ENCODE results near the gene IQSEC1. TPM values are rescaled to one million over a fixed set of nuclear protein-coding genes. Genes with fewer than 3 reads are reported as not detected.

IQSEC1 gene
- polyA plus RNA-seq, 4 donors: 27.2 to 45.5 (median 34.7) TPM

DNA sequence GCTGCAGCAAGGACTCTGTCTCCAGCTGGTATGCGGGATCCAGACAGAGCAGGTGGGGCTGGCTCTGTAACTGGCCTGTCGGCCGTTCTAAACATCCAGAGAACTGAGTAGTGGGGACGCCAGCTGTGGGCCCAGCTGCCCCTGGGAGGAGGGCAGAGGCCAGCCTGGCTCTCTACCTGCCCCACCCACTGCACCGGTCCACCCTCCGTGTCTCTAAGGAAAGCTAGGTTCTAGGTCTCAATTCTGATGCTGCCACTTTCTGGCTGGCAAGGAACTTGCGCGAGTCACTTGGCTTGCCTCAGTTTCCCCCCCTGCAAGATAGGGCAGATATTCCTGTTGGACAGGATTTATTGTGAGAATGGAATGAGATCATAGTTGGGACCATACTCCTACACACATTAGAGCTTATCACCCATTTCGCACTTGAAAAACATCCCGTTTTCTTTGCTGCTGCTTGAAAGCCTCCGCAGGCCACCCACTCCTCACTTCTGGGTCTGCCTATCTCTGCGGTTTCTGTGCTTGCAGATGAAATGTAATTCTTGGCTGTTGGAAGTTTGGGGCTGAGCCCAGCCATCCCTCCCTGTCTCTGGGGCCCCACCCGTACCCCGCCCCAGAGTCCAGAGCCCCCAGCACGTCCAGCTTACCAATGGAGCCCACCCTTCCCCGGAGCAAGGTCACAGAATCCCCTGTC lies 65.8 kb downstream of the IQSEC1 start:
- DNase-seq (ENCODE audit: low read depth in 4 of 4, low spot score in 3 of 4): no peak

DNA sequence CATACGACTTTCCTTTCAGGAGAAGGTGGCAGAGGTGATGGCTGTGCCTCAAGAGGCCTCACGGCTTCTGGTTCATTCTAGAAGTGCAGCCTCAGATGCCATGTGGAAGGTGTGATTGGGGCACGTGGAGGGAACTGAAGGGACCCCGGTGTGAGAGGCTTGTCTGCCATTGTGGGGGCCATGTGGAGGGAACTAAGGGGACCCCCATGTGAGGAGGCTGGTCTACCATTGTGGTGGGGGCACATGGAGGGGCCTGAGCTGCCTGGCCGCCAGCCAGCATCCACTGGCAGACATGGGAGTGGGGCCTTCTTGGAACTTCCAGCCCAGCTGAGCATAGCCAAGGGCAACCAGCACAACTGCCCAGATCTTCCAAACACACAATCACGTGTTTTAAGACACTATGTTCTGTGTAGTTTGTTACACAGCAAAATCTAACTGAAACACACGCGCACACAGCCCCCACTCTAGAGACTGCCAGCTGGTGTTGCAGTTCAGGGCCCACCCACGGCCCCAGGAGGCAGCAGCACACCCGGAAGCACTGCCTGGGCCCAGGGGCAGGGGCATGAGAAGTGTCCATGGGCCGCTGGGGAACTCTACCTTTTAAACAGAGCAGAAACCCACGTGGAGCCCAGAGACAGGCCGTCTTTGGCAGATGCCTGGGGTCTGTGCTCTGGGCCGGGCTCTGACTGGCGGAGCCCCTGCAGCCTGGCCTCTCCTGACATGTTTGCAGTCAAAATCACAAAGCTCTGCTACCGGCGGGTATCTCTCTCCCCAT lies 66.8 kb downstream of the IQSEC1 start:
- DNase-seq (ENCODE audit: low read depth in 4 of 4, low spot score in 3 of 4): no peak

DNA sequence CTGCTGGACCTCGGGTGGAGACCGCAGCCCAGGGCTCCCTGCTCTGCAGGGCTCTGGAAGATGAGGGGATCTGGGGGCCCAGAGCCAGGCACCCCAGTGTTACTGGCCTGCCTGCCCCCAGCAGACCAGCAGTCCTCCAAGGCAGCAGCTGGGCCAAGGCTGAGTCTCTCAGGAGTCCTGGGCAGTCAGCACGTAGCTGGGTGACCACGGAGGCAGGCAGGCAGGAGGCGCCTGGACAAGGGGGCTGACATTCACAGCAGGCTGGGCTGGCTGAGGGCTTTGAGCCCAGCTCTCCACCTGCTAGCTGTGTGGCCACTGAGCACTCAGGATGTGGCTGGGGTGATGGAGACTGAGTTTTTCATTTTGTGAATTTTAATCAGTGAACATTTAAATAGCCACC lies 67.9 kb downstream of the IQSEC1 start:
- no peak for DNase-seq (ENCODE audit: low read depth in 4 of 4, low spot score in 3 of 4)

DNA sequence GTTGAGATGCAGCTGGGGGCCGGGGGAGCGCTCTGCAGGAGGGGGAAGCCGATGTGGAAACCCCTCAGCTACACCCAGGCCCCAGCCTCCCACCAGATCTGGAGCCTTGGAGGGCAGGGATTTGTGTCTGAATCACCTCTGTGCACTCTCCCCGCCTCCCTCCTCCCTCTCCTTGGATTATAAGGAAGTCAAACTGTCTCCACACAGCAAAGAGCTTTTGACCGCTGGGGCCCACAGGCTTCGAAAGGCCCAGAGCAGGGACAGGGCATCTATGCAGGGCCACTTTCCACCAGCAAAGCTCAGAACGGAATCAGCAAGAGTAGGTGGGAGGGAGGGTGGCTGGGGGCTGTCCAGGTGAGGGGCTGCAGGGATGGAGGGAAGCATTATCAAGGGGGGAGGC lies 68.9 kb downstream of the IQSEC1 start:
- DNase-seq (ENCODE audit: low read depth in 4 of 4, low spot score in 3 of 4): no peak

DNA sequence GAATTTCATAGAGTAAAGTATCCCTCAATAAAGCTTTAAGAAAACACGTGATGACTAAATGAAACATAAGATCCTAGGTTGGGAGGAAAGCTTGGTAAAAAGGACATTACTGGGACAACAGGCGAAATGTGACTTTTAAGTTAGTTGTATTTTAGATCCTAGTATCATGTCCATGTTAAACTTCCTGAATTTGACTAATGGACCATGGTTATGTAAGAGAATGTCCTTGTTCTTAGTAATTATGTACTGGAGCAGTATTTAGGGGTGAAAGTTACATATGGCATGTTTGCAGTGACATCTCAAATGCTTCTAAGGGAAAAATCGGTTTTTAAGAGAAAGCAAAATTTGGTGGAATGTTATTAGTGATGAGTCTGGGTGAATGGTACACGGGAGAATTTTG lies 69.6 kb downstream of the IQSEC1 start:
- DNase-seq (ENCODE audit: low read depth in 4 of 4, low spot score in 3 of 4): no peak

DNA sequence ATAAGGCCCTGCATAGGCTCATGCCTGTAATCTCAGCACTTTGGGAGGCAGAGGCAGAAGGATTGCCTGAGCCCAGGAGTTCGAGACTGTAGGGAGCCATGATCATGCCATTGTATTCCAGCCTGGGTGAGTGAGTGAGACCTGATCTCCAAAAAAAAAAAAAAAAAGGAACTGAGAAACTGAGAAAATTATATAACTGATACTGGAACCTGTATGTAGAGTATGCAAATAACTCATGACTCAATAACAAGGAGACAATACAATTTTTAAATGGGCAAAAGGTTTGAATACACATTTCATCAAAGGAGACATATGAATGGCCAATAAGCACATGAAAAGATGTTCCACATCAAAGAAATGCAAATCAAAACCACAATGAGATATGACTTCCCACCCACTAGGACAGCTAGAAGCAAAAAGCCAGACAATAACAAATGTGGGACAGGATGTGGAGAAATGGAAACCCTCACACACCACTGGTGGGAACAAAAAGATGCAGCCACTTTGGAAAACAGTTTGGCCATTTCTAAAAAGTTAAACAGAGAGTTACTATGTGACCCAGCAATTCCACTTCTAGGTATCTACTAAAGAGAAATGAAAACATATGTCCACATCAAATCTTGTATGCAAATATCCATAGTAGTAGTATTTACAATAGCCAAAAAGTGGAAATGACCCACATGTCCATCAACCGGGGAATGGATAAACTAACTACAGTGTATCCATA lies 70.7 kb downstream of the IQSEC1 start:
- DNase-seq (ENCODE audit: low read depth in 4 of 4, low spot score in 3 of 4): no peak

DNA sequence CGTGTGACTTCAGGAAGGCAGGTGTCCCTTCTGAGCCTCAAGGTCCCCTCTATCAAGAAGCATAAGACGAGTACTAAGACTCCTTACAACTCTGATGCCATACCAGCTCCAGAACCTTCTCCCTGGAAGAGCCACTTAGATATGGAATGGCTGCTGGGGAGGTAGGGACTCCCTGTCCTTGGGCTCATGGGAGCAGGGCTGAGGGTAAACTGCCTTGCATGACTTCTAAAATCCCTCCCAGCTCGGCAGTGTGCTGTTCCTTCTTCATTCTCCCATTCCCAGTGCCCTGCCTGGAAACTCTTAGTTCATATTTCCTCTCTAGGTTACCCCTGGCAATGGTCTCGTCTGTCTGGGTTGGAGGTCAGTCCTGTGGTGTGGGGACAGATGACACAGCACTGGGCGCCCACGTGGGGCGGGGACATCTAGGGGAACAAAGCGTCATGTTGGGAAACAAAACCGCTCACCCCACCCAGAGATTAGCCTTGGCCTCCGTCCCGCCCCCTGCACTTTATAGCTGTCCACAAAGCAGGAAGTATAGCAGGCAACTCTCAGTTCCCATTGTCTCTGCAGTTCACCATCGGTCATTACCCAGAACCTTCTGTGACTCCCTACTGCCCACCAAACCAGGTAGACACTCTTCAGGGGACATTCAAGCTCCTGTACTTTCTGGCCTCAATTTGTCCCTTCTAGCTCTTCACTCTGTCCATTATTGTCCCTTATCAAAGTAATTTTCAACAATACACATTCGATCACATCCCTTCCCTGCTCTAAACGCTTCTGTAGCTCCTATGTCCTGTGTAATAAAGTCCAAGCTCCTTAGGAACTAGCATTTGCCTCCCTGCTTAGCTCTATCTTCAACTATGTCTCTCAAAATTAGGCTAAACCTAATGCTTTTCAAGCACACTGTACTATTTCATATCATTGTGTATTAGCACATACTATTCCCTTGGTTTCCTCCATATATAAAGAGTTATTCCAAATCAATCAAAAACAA lies 73.8 kb downstream of the IQSEC1 start:
- no peak for DNase-seq (ENCODE audit: low read depth in 4 of 4, low spot score in 3 of 4)

DNA sequence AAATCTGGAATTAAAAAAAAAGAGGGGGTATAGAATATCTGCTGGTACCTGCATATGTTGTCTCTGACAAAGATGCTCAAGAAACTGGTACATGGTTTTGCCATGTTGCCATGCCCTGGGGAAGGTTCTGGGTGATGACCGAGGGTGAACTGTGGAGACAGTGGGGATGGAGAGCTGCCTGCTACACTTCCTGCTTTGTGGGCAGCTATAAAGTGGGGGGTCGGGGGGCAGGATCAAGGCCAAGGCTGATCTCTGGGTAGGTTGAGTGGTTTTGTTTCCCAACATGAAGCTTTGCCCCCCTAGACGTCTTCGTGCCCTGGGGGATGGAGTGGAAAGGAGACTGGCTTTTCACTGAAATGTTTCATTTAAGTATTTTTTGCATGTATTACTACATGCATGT lies 74.6 kb downstream of the IQSEC1 start:
- no peak for DNase-seq (ENCODE audit: low read depth in 4 of 4, low spot score in 3 of 4)

DNA sequence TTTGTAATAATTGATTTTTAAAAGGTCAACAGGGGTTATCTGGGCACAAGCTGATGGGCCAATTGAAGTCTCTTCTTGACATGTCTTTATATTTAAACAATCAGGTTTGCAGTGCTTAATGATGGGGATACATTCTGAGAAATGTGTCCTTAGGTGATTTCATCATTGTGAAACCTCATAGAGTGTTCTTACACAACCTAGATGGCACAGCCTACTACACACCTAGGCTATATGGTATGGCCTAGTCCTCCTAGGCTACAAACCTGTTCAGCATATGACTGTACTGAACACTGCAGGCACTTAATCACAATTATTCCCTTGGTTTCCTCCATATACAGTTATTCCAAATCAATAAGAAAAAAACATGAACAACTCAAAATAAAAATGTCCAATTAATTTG lies 75.8 kb downstream of the IQSEC1 start:
- no peak for DNase-seq (ENCODE audit: low read depth in 4 of 4, low spot score in 3 of 4)

DNA sequence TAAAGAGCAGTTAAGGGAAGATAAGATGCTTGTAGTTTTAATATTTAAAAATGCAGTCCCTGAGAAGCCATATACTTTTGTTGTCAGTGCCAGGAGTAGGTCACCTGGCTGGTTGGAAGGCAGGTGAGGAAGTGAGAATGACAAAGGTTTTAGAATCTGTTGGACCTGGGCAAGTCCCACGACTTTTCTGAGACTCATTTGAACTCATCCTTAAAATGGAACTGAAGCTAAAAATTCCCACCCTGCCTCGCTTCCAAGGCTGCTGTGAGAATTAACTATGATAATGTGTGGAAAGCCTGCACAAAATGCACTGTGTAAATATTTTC lies 77.1 kb downstream of the IQSEC1 start:
- DNase-seq (ENCODE audit: low read depth in 4 of 4, low spot score in 3 of 4): no peak

DNA sequence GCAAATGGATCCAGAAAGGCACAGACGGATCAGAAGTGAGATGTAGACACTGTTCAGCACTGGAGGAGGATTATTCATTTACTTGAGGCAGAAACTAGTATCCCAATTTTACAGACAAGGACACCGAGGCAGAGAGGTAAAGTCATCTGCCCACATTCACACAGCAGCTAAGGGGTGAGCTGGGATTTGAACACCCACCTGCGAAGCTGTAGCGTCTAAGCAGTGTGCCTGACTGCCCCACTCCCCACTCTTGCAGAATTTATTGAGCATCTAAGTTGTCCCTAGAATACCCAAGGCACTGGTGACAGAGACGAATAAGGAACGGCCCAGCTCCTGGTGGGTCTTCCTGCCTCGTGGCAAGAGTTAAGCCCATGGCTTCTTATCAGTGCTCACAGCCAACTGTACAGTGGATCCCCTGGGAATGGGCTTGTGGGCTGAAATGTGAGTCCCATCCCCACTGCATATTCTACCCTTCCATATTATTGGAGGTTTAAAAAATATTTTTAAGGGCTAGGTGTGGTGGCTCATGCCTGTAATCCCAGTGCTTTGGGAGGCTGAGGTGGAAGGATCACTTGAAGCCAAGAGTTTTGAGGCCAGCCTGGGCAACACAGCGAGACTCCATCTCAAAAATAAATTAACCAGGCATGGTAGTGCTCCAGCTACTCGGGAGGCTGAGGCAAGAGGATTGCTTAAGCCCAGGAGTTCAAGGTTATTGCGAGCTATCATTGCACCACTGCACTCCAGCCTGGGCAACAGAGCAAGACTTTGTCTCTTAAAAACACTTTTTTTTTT lies 77.6 kb downstream of the IQSEC1 start:
- DNase-seq (ENCODE audit: low read depth in 4 of 4, low spot score in 3 of 4): no peak

DNA sequence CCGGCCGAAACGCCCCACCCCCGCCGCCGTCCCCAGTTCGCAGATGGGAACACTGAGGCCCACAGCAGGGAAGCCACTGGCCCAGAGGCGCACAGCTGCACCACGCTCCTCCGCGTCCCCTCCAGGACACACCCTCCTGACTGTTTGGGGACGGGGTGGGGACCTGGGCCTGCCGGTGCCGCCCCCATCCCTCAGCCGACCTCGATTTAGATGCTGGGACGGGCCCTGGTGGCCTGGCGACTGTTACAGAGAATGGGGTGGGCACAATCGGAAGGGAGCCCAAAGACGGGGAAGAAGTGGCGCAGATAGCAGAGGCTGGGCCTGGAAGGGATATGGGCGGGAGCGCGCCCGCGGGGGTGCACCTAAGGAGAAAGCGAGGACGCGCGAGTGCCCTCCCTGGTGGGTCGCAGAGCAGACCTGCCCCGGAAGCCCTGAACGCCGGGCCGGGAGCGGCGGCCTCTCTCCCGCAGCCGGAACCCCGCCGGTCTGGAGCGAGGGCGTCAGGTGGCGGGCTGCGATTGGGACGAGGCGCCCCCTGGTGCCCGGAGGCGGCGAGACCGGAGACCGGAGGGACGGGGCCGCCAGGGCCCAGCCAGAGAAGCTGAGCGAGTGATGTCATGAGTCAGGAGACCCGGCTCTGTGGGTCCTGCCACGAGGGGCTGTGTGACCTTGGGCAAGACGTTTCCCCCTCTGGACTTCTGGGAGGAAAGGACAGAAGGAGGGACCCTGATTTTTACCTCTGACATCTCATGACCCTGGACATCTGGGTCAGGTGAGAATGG lies 78.4 kb downstream of the IQSEC1 start:
- peak in 2 of 4 donors; percentile 62 to 63 for DNase-seq (ENCODE audit: low read depth in 4 of 4, low spot score in 3 of 4)

DNA sequence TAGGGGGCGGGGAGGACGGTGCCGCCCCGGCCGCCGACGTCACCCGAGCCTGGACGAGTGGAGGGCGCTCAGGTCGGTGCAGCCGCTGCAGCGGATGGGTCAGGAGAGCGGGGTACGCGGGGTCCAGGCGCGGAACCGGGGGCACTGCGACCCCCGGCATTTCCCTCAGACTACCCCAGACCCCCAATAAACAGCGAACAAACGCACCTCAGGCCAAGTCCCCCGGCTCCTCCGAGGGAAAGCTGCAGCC lies 78.9 kb downstream of the IQSEC1 start:
- no peak for DNase-seq (ENCODE audit: low read depth in 4 of 4, low spot score in 3 of 4)

DNA sequence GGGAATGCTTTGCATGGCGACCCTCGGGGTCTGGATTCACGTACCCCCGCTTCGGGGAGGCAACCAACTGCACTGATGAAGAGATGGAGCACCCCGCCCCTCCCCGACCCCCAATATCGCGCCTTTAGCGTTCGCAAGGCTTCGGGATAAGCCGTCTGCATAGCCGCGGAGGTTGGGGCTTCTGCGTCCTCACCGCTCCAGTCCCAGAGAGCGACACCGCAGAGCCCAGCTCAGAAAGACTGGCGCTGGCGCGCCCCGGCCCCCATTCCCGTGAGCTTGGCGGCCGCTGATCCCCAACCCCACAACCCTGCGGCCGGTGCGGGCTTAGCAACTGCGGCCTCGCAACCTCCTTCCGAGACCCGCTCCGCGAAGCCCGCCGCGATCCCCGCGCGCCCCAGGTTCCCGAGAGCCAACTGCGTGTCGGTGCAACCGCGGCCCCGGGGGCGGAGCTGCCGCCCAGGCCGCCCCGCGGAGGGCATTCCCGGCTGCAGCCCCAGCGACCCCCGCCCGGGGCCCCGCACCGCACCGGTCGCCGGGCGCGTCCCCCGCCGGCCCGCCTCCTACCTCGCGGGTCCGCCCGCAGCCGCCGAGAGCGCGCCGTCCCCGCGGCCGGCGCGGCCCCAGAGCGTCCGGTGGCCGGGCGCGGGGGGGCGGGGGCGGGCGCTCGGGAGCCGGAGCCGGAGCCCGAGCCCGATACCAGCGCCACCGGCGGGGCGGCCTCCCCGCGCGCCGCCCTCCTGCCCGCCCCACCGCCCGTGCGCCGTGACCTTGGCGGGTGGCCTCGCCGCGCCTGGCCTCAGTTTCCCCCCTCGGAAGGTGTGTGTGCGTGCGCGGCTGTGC lies 79.5 kb downstream of the IQSEC1 start:
- DNase-seq (ENCODE audit: low read depth in 4 of 4, low spot score in 3 of 4): no peak

DNA sequence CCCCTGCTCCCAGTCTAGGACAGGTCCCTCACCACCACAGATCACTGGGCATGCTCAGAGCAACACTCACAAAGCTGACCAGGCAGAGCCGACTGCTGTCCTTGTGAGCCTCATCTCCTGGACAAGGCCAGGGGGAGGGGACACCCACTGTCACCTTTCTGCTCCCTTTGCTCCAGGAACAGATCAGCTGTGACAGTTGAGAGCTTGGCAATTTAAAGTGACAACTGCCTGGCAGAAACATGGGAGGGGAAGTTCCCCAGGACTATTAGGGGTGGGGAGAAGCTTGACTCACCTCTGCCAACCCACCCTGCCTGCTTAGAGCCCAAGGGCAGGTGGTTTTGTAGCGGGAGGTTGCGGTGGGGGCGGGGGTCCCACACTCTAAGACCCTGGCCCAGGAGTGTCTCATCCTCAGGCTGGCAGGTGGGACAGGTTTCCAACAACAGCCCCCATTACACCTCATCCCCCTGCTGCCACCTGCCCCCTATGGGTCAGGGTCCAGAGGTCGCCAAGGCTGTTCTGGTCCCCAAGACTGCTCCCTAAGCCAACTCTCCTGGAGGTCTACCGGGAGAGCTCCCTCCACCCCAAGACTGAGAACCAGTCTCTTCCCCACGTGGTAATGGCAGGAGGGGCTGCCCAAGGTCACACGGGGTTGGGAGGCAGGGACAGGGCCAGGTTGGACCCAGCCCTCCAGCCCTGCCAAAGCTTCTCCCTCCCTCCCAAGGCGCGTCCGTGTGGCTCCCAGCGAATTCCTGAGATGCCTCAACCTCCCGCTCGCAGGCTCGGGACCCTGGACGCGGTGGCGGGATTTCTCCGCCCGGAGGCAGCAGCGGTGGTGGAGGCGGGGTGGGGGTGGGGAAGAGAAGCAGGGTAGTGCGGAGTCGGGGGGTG lies 80.4 kb downstream of the IQSEC1 start:
- no peak for DNase-seq (ENCODE audit: low read depth in 4 of 4, low spot score in 3 of 4)

DNA sequence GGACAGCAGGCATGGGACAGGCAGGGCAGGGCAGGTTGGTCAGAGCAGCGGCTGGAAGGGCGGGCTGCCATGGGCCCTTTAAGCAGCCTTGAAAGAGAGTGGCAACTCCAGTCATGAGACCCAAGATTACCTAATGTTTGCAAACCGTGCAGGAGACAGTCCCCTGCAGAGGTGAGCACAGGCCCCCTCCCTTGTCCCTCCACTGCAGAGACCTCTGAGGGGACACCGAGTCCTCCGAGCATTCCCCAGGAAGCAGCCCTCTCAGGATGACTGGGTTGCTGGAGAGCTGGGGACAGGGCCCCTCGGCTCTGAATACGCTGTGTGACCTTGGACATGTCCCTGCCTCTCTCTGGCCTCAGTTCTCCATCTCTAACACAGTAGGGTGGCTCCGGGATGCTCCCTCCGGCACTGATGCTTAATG lies 81.4 kb downstream of the IQSEC1 start:
- DNase-seq (ENCODE audit: low read depth in 4 of 4, low spot score in 3 of 4): no peak

DNA sequence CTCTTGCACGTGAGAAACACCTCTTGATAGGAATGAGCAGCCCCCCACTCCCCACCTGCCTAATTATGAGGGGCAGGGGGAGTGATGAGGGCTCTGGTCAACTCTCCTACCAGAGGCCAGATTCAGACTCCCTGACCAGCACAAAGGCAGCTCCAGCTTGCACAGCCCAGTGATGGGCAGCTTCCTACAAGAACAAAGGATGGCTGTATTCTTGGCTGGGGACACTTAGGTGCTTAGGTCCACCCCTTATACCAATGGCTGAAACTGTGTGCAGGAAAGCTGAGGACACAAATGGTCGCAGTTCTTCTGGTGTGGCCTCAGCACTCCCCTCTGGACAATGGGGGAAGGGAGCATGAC lies 81.8 kb downstream of the IQSEC1 start:
- DNase-seq (ENCODE audit: low read depth in 4 of 4, low spot score in 3 of 4): no peak

Data from left renal pelvis (tissue), 4 donors.